Endothelial cell of umbilical vein (primary cell): Measurements from ENCODE around the gene TFPI2. TPM values are rescaled to one million over a fixed set of nuclear protein-coding genes. Genes with fewer than 3 reads are reported as not detected.

Experiments used
- BruUV-seq: library from RNA; stranded (reverse); fragments of 400-500 nt; replicated peaks from 2 replicates; lab custom pipeline; 2021; lab: Mats Ljungman, UMichigan
- CTCF ChIA-PET: fragments of 300-600, 350-600 bp; sonication (Branson Sonifier 250); formaldehyde crosslinking; loops from one replicate; lab custom pipeline; 2021; ENCODE audit warnings: antibody characterized with exemption, inconsistent platforms; lab: Charles Lee
- POLR2A ChIA-PET: fragments of 300-600, 350-600 bp; sonication (Branson Sonifier 250); formaldehyde crosslinking; loops from one replicate; lab custom pipeline; 2021; ENCODE audit warnings: antibody characterized with exemption, inconsistent platforms; lab: Charles Lee
- DNase-seq: peaks from one replicate; pipeline ENCODE4 v3.0.0-alpha.2; 2011; ENCODE audit warnings: low read depth, low spot score
- FAIRE-seq: peaks from 2 replicates; lab custom pipeline; 2011; peaks lifted over from hg19 to GRCh38; lab: Jason Lieb, UNC
- H2AFZ ChIP-seq: 2 replicates; pipeline ENCODE4 v1.6.0; 2012; ENCODE audit warnings: low read depth, low read length, control low read depth, inconsistent platforms
- H3K27ac ChIP-seq: 2 replicates; pipeline ENCODE4 v1.5.1; 2011; ENCODE audit warnings: low read depth, mild to moderate bottlenecking, control low read depth, low read length, moderate library complexity; ENCODE audit not compliant: insufficient read depth
- H3K27me3 ChIP-seq, 2 experiments: 2 replicates each; pipeline versions ENCODE4 v1.6.0 to v1.6.1; 2011; ENCODE audit warnings: low read length in 2 of 2, mixed read lengths in 1 of 2; ENCODE audit not compliant: control insufficient read depth in 2 of 2, insufficient read depth in 2 of 2
- H3K36me3 ChIP-seq, 2 experiments: 2 replicates in 1 of 2; 3 replicates in 1 of 2; pipeline ENCODE4 v1.5.1; 2011; ENCODE audit warnings: low read length in 2 of 2, mild to moderate bottlenecking in 1 of 2, moderate library complexity in 1 of 2; ENCODE audit not compliant: control insufficient read depth in 2 of 2, insufficient read depth in 2 of 2; ENCODE audit errors: extremely low read depth in 1 of 2
- H3K4me1 ChIP-seq: 3 replicates; pipeline ENCODE4 v1.5.1; 2011; ENCODE audit warnings: mild to moderate bottlenecking, low read length; ENCODE audit not compliant: control insufficient read depth, insufficient read depth; ENCODE audit errors: extremely low read depth
- H3K4me2 ChIP-seq: 2 replicates; pipeline ENCODE4 v1.6.1; 2011; ENCODE audit warnings: low read length, control low read depth, mixed read lengths; ENCODE audit not compliant: insufficient read depth
- H3K4me3 ChIP-seq, 3 experiments: fragments of 200-600 bp in 1 of 3; sonication (generic), shearing (Covaris generic) in 1 of 3; replicated peaks in 1 of 3; 2 replicates each; pipeline ENCODE4 v1.5.1; 2011 to 2016; ENCODE audit warnings: control low read depth in 3 of 3, low read length in 3 of 3, mild to moderate bottlenecking in 2 of 3, inconsistent platforms in 1 of 3, low read depth in 1 of 3, moderate library complexity in 1 of 3; ENCODE audit not compliant: insufficient read depth in 1 of 3
- H3K79me2 ChIP-seq: 2 replicates; pipeline ENCODE4 v1.6.0; 2012; ENCODE audit warnings: low read length, inconsistent platforms; ENCODE audit not compliant: control insufficient read depth, insufficient read depth
- H3K9ac ChIP-seq: replicated peaks from 2 replicates; pipeline ENCODE3; 2011; ENCODE audit warnings: low read length, control low read depth; ENCODE audit not compliant: insufficient read depth; ENCODE audit errors: extremely low read depth
- H3K9me1 ChIP-seq: replicated peaks from 3 replicates; pipeline ENCODE4 v1.6.0; 2011; ENCODE audit warnings: mild to moderate bottlenecking, low read length; ENCODE audit not compliant: control insufficient read depth, insufficient read depth; ENCODE audit errors: extremely low read depth
- H3K9me3 ChIP-seq: replicated peaks from 2 replicates; pipeline ENCODE4 v1.5.1; 2012; ENCODE audit warnings: low read length, inconsistent platforms; ENCODE audit not compliant: control insufficient read depth, insufficient read depth
- H4K20me1 ChIP-seq: replicated peaks from 2 replicates; pipeline ENCODE3; 2011; ENCODE audit warnings: mild to moderate bottlenecking, low read length; ENCODE audit not compliant: control insufficient read depth, insufficient read depth; ENCODE audit errors: extremely low read depth
- CTCF ChIP-seq, 2 donors: IDR thresholded peaks; 1 replicate in 1 of 2; 2 replicates in 1 of 2; pipeline ENCODE4 v1.5.1; 2011; ENCODE audit warnings: low read length in 2 of 2, mild to moderate bottlenecking in 2 of 2, moderate library complexity in 2 of 2, control low read depth in 1 of 2, inconsistent platforms in 1 of 2, low read depth in 1 of 2; ENCODE audit not compliant: insufficient read depth in 1 of 2; ENCODE audit errors: extremely low read depth in 1 of 2
- EZH2 ChIP-seq: IDR thresholded peaks from 2 replicates; pipeline ENCODE4 v1.6.1; 2012; ENCODE audit warnings: borderline replicate concordance, low read depth, mild to moderate bottlenecking, moderate library complexity, low read length, inconsistent platforms; ENCODE audit not compliant: severe bottlenecking
- FOS ChIP-seq: IDR thresholded peaks from 2 replicates; pipeline ENCODE4 v1.6.1; 2011; ENCODE audit warnings: mild to moderate bottlenecking, low read length, moderate library complexity, borderline replicate concordance; ENCODE audit not compliant: insufficient read depth
- GATA2 ChIP-seq: IDR thresholded peaks from 2 replicates; pipeline ENCODE4 v1.7.0; 2011; ENCODE audit warnings: low read depth, mild to moderate bottlenecking, moderate library complexity, mixed read lengths, low read length; ENCODE audit not compliant: insufficient read length, insufficient read depth
- JUN ChIP-seq: IDR thresholded peaks from 2 replicates; pipeline ENCODE4 v1.6.1; 2011; ENCODE audit warnings: borderline replicate concordance, low read depth; ENCODE audit not compliant: insufficient read length, insufficient read depth
- MAX ChIP-seq: IDR thresholded peaks from 2 replicates; pipeline ENCODE4 v1.6.1; 2011; ENCODE audit not compliant: insufficient read depth, insufficient read length
- MYC ChIP-seq: IDR thresholded peaks from one replicate; pipeline ENCODE4 v1.6.1; 2011; ENCODE audit warnings: mild to moderate bottlenecking, low read depth, low read length
- dilution Hi-C: fragments of 300-500 bp; cut with MboI; formaldehyde crosslinking; loops from one replicate; pipeline ENCODE4 v1.15.0; 2019; ENCODE audit warnings: low sequenced_read_pairs; ENCODE audit not compliant: extremely low pct_ligation_motif_present
- intact Hi-C: fragments of 100-400 bp; cut with micrococcal nuclease; formaldehyde crosslinking; loops from one replicate; pipeline ENCODE4 v1.10.0; 2022
- polyA plus RNA-seq, 4 experiments: library from polyadenylated mRNA; depleted of rRNA in 3 of 4; stranded (reverse) in 3 of 4; unstranded in 1 of 4; fragments of >200 nt; gene quantifications; 2 replicates each; pipeline versions ENCODE4 v1.2.1 to v1.2.3, GENCODE V29; 2011 to 2012; ENCODE audit warnings: missing spikeins in 1 of 4
- total RNA-seq: library from RNA; stranded (reverse); gene quantifications from 2 replicates; pipeline ENCODE4 v1.2.3, GENCODE V29; 2021

TFPI2 gene
- total and polyA plus RNA-seq, 2 donors (not counting 3 experiments of a cell fraction or from before 2014, with no cell fraction given) = 49.9 to 65.9 TPM

DNA sequence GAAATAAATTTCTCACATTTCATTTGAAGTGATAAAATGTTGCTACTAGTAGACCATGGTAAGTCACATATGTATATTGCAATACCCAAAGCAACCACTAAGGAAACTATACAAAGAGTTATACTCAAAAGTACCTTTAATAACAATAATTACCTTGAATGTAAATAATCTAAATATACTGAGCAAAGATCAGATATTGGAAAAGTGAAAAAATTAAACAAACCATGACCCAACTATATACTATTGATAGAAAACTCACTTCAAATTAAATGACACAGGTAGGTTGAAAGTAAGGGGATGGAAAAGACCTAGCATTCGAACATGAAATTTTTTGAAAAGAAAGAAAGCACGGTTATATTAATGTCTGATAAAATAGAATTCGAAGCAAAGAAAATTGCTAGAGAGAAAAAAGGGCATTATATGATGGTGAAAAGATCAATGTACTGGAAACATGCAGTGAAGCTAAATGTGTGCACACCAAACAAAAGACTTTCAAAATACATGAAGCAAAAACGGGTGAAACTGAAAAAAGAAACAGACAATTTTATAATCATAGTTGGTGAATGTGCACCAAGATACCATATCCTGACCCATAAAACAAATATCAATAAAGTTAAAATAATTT lies 29.1 kb downstream of the TFPI2 start:
- CTCF ChIA-PET = interaction anchor here (0.9 to 1.6 kb wide), 3 partner anchors 10 to 77 kb away, joined by 3 to 5 read pairs (median 3); no protein-coding TSS in a partner anchor

More for the DNA sequence above, 29.1 kb downstream of the TFPI2 start:
- H3K9ac ChIP-seq = no peak overlapping the region
- dilution Hi-C loops = no loop called here
- FAIRE-seq = no peak
- no peaks in the 10 kb centered on the region for H3K36me3 ChIP-seq
- DNase-seq = no peak
- no peak for TF ChIP-seq MYC
- TF ChIP-seq EZH2 = no peak
- TF ChIP-seq MAX = no peak
- TF ChIP-seq GATA2 = no peak
- TF ChIP-seq FOS = no peak
- no peak for TF ChIP-seq JUN
- TF ChIP-seq CTCF (IDR thresholded peaks at IDR 0.05; ENCODE audit: extremely low read depth in 1 of 2, insufficient read depth in 1 of 2, low read depth in 1 of 2, low read length in 2 of 2) = peak in 1 of 2 donors; percentile 8
- no TSS peak for BruUV-seq
- no peak overlapping the region for H3K4me3 ChIP-seq
- H3K9me1 ChIP-seq = no peaks in the 10 kb centered on the region
- POLR2A ChIA-PET = no interaction called here
- no peaks in the 10 kb centered on the region for H4K20me1 ChIP-seq
- intact Hi-C loops = no loop called here
- H3K79me2 ChIP-seq = no peaks in the 10 kb centered on the region
- H3K27ac ChIP-seq = no peak overlapping the region
- H3K9me3 ChIP-seq = no peaks in the 10 kb centered on the region
- no peak overlapping the region for H2AFZ ChIP-seq
- peaks cover 4% of the 10 kb centered on the region for H3K4me1 ChIP-seq
- H3K4me2 ChIP-seq = no peak overlapping the region
- H3K27me3 ChIP-seq = peaks cover 0 to 1% of the 10 kb centered on the region in 2 experiments
